IMR-90 (cell line): ENCODE results near the gene SMAD2. TPM values are rescaled to one million over a fixed set of nuclear protein-coding genes. Genes with fewer than 3 reads are reported as not detected.

Source experiments
- ATAC-seq: fragments of 200-7000 bp; cut with Tn5 transposase; 2 replicates; pipeline ENCODE4 v1.9.1; 2020; ENCODE audit warnings: low read depth, mild to moderate bottlenecking, moderate library complexity
- BruUV-seq: library from RNA; stranded (reverse); fragments of 400-500 nt; replicated peaks from 2 replicates; lab custom pipeline; 2021; lab: Mats Ljungman, UMichigan
- CTCF ChIA-PET: fragments of 300-600 bp; formaldehyde crosslinking; extraction: SDS; loops from one replicate; lab custom pipeline; 2021; ENCODE audit warnings: antibody characterized with exemption; lab: Yijun Ruan, JAX
- POLR2A ChIA-PET: fragments of 300-600 bp; sonication (Branson Sonifier 250); formaldehyde crosslinking; loops from one replicate; lab custom pipeline; 2022; ENCODE audit warnings: antibody characterized with exemption; ENCODE audit not compliant: unreplicated experiment; lab: Charles Lee
- DNase-seq: peaks from one replicate; pipeline ENCODE4 v3.0.0; 2013
- H2AFZ ChIP-seq: replicated peaks from 2 replicates; pipeline ENCODE3; 2013; ENCODE audit warnings: low read length, mild to moderate bottlenecking; ENCODE audit not compliant: poor library complexity
- H2AK5ac ChIP-seq: 2 replicates; pipeline ENCODE4 v1.6.1; 2013; ENCODE audit warnings: low read depth, low read length, inconsistent platforms
- H2AK9ac ChIP-seq: replicated peaks from 2 replicates; pipeline ENCODE3; 2013; ENCODE audit warnings: mild to moderate bottlenecking, low read depth, low read length, moderate library complexity; ENCODE audit not compliant: poor library complexity
- H2BK120ac ChIP-seq: 2 replicates; pipeline ENCODE4 v1.6.1; 2013; ENCODE audit warnings: low read depth, low read length, inconsistent platforms
- H2BK15ac ChIP-seq: 3 replicates; pipeline ENCODE4 v1.6.1; 2013; ENCODE audit warnings: low read depth, low read length, inconsistent platforms
- H2BK20ac ChIP-seq: 2 replicates; pipeline ENCODE4 v1.6.1; 2013; ENCODE audit warnings: low read depth, mild to moderate bottlenecking, inconsistent platforms, low read length, moderate library complexity
- H2BK5ac ChIP-seq: 2 replicates; pipeline ENCODE4 v1.6.1; 2013; ENCODE audit warnings: mild to moderate bottlenecking, low read depth, low read length, inconsistent platforms; ENCODE audit not compliant: poor library complexity, severe bottlenecking
- H3K14ac ChIP-seq: replicated peaks from 2 replicates; pipeline ENCODE4 v1.6.1; 2013; ENCODE audit warnings: low read depth, low read length, inconsistent platforms
- H3K18ac ChIP-seq: 2 replicates; pipeline ENCODE4 v1.6.1; 2013; ENCODE audit warnings: low read depth, low read length, control low read depth
- H3K23ac ChIP-seq: 2 replicates; pipeline ENCODE4 v1.6.1; 2013; ENCODE audit warnings: low read depth, low read length, inconsistent platforms
- H3K27ac ChIP-seq: 2 replicates; pipeline ENCODE4 v1.5.1; 2013; ENCODE audit warnings: mild to moderate bottlenecking, control low read depth, low read length; ENCODE audit not compliant: insufficient read depth
- H3K27me3 ChIP-seq: 2 replicates; pipeline ENCODE4 v1.6.1; 2013; ENCODE audit warnings: low read length; ENCODE audit not compliant: control insufficient read depth, insufficient read depth
- H3K36me3 ChIP-seq: 2 replicates; pipeline ENCODE4 v1.6.1; 2013; ENCODE audit warnings: low read length, mixed read lengths; ENCODE audit not compliant: control insufficient read depth, insufficient read depth
- H3K4ac ChIP-seq: 2 replicates; pipeline ENCODE4 v1.6.1; 2013; ENCODE audit warnings: low read depth, low read length, inconsistent platforms
- H3K4me1 ChIP-seq: 2 replicates; pipeline ENCODE4 v1.6.1; 2013; ENCODE audit warnings: low read length, mixed read lengths; ENCODE audit not compliant: control insufficient read depth, insufficient read depth
- H3K4me2 ChIP-seq: 2 replicates; pipeline ENCODE4 v1.6.1; 2013; ENCODE audit warnings: low read depth, mild to moderate bottlenecking, control low read depth, low read length, moderate library complexity
- H3K4me3 ChIP-seq: 2 replicates; pipeline ENCODE4 v1.5.1; 2013; ENCODE audit warnings: low read depth, mild to moderate bottlenecking, control low read depth, low read length, moderate library complexity; ENCODE audit not compliant: insufficient read depth
- H3K56ac ChIP-seq: 2 replicates; pipeline ENCODE4 v1.6.1; 2013; ENCODE audit warnings: low read length, inconsistent platforms; ENCODE audit not compliant: insufficient read depth; ENCODE audit errors: extremely low read depth
- H3K79me1 ChIP-seq, 2 experiments: 2 replicates each; pipeline ENCODE4 v1.6.1; 2013; ENCODE audit warnings: low read length in 2 of 2, inconsistent platforms in 1 of 2, low read depth in 1 of 2
- H3K9ac ChIP-seq: 2 replicates; pipeline ENCODE4 v1.6.1; 2013; ENCODE audit warnings: low read depth, low read length, control low read depth
- H3K9me1 ChIP-seq: 2 replicates; pipeline ENCODE4 v1.6.1; 2013; ENCODE audit warnings: low read length, inconsistent platforms; ENCODE audit not compliant: insufficient read depth
- H3K9me3 ChIP-seq: 2 replicates; pipeline ENCODE4 v1.6.1; 2013; ENCODE audit warnings: low read length; ENCODE audit not compliant: control insufficient read depth, insufficient read depth
- H4K20me1 ChIP-seq: 2 replicates; pipeline ENCODE4 v1.6.1; 2013; ENCODE audit warnings: low read length, inconsistent platforms; ENCODE audit not compliant: insufficient read depth
- H4K5ac ChIP-seq: 2 replicates; pipeline ENCODE4 v1.6.1; 2013; ENCODE audit warnings: mild to moderate bottlenecking, low read depth, low read length, control low read depth
- H4K8ac ChIP-seq, 2 experiments: 2 replicates each; pipeline ENCODE4 v1.6.1; 2013; ENCODE audit warnings: low read depth in 2 of 2, low read length in 2 of 2, control low read depth in 1 of 2, inconsistent platforms in 1 of 2
- H4K91ac ChIP-seq: 2 replicates; pipeline ENCODE4 v1.6.1; 2013; ENCODE audit warnings: low read depth, low read length, inconsistent platforms; ENCODE audit not compliant: insufficient read depth
- BHLHE40 ChIP-seq: fragments of 150-350 bp; IDR thresholded peaks from 2 replicates; pipeline ENCODE4 v1.6.1; 2016; ENCODE audit warnings: mild to moderate bottlenecking, low read depth, low read length
- CEBPB ChIP-seq: IDR thresholded peaks from 2 replicates; pipeline ENCODE4 v1.6.1; 2012; ENCODE audit warnings: low read depth, low read length, improper control_type of control experiment
- FOS ChIP-seq: fragments of 150-350 bp; IDR thresholded peaks from 2 replicates; pipeline ENCODE4 v1.6.1; 2016; ENCODE audit warnings: low read depth, low read length
- MXI1 ChIP-seq: IDR thresholded peaks from 2 replicates; pipeline ENCODE4 v1.6.1; 2012; ENCODE audit warnings: low read depth, mild to moderate bottlenecking, low read length, moderate library complexity, borderline replicate concordance
- NFE2L2 ChIP-seq: fragments of 150-350 bp; IDR thresholded peaks from 2 replicates; pipeline ENCODE4 v1.6.1; 2016; ENCODE audit warnings: low read depth, mild to moderate bottlenecking, low read length
- SMC3 ChIP-seq: fragments of 150-350 bp; IDR thresholded peaks from 2 replicates; pipeline ENCODE4 v1.6.1; 2016; ENCODE audit warnings: low read depth, mild to moderate bottlenecking, antibody characterized with exemption, low read length, moderate library complexity
- WGBS, 2 experiments: methylation state at CpG; one replicate each; pipeline versions ENCODE4 v1.1.5 to v1.1.7; 2013; ENCODE audit warnings: missing lambda C conversion rate in 2 of 2; ENCODE audit not compliant: insufficient read length in 1 of 2; ENCODE audit errors: extremely low coverage in 2 of 2; 5-methylcytosine and 5-hydroxymethylcytosine counted together
- dilution Hi-C: fragments of 300-500 bp; cut with HindIII; formaldehyde crosslinking; loops from one replicate; pipeline ENCODE4 v1.14.3; 2018; ENCODE audit warnings: low sequenced_read_pairs; ENCODE audit not compliant: unreplicated experiment
- in situ Hi-C: fragments of 300-500 bp; cut with MboI; formaldehyde crosslinking; loops from 3 replicates; pipeline ENCODE4 v1.14.3; 2019; ENCODE audit warnings: low sequenced_read_pairs, inconsistent platforms, mixed read lengths
- intact Hi-C: fragments of 100-400 bp; cut with micrococcal nuclease; formaldehyde crosslinking; loops from 2 replicates; pipeline ENCODE4 v1.10.0; 2022
- polyA plus RNA-seq, 3 experiments: library from polyadenylated mRNA; depleted of rRNA; stranded (reverse); fragments of >200 nt; gene quantifications; 2 replicates each; pipeline ENCODE4 v1.2.3, GENCODE V29; 2012; ENCODE audit warnings: low replicate concordance in 1 of 3
- total RNA-seq: library from RNA; depleted of rRNA; stranded (reverse); fragments of >200 nt; gene quantifications from 2 replicates; pipeline ENCODE4 v1.2.3, GENCODE V29; 2012
- TF ChIP-seq, protein P1 (sequence below): conservative IDR thresholded peaks from 2 replicates; pipeline ENCODE4 v1.5.1; 2012; ENCODE audit warnings: mild to moderate bottlenecking, low read depth, low read length, improper control_type of control experiment
- TF ChIP-seq, protein P2 (sequence below): fragments of 150-350 bp; IDR thresholded peaks from 2 replicates; pipeline ENCODE4 v1.6.1; 2017; ENCODE audit warnings: mild to moderate bottlenecking, antibody characterized with exemption, low read length, low read depth
- TF ChIP-seq, protein P3 (sequence below): fragments of 150-350 bp; IDR thresholded peaks from 2 replicates; pipeline ENCODE4 v1.6.1; 2016; ENCODE audit warnings: low read depth, mild to moderate bottlenecking, low read length, moderate library complexity, borderline replicate concordance

Gene SMAD2
- total and polyA plus RNA-seq, 2 of the 4 experiments (the other 2 are of a cell fraction) = 41.7 to 171 TPM

DNA sequence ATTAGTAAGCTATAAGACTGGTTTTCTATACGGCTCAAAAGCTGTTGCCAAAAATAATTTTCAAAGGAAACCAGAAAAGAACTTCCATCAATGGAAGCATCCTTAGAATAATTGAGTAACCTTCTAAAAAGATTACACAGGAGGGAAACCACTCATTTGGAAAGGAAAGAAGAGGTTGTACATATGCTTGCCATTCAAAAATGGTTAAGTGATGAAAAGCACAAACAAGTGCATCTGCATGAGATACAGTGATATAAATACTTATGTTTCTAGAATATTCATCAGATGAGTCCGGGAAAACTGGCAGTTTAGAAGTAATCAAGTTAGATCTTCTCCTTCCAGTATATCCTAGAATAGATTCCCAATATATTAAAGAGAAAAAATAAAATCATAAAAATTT is 20.1 kb upstream of the SMAD2 start:
- Histone ChIP-seq H4K5ac (no peak overlapping the region), H3K23ac (no peak overlapping the region), H2AK5ac (no peak overlapping the region), H3K27me3 (peaks cover 2% of the 10 kb centered on the region), H3K79me1 (no peaks in the 10 kb centered on the region), H3K27ac (no peak overlapping the region), H4K8ac (no peak overlapping the region), H4K20me1 (no peaks in the 10 kb centered on the region), H2BK15ac (no peak overlapping the region), H3K4ac (no peak overlapping the region), H3K36me3 (no peaks in the 10 kb centered on the region), H3K56ac (no peak overlapping the region), H2BK5ac (no peak overlapping the region), H2AFZ (no peak overlapping the region), H4K91ac (no peak overlapping the region), H3K14ac (no peak overlapping the region), H3K9ac (no peak overlapping the region), H2BK120ac (no peak overlapping the region), H3K4me1 (no peaks in the 10 kb centered on the region), H3K9me1 (no peaks in the 10 kb centered on the region), H2AK9ac (no peak overlapping the region), H3K9me3 (no peaks in the 10 kb centered on the region), H3K4me2 (no peak overlapping the region), H3K4me3 (no peak overlapping the region), H3K18ac (no peak overlapping the region), H2BK20ac (no peak overlapping the region)
- intact Hi-C loops = no loop called here
- no peak for DNase-seq
- in situ Hi-C loops = no loop called here
- dilution Hi-C loops = no loop called here
- POLR2A ChIA-PET = no interaction called here
- no peak for ATAC-seq
- no CpG with 5 or more reads among the region's 2 CpGs for WGBS, 2 experiments
- no TSS peak for BruUV-seq
- CTCF ChIA-PET = no interaction called here
- TF ChIP-seq, protein P1, sequence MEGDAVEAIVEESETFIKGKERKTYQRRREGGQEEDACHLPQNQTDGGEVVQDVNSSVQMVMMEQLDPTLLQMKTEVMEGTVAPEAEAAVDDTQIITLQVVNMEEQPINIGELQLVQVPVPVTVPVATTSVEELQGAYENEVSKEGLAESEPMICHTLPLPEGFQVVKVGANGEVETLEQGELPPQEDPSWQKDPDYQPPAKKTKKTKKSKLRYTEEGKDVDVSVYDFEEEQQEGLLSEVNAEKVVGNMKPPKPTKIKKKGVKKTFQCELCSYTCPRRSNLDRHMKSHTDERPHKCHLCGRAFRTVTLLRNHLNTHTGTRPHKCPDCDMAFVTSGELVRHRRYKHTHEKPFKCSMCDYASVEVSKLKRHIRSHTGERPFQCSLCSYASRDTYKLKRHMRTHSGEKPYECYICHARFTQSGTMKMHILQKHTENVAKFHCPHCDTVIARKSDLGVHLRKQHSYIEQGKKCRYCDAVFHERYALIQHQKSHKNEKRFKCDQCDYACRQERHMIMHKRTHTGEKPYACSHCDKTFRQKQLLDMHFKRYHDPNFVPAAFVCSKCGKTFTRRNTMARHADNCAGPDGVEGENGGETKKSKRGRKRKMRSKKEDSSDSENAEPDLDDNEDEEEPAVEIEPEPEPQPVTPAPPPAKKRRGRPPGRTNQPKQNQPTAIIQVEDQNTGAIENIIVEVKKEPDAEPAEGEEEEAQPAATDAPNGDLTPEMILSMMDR = no peak
- TF ChIP-seq, protein P2, sequence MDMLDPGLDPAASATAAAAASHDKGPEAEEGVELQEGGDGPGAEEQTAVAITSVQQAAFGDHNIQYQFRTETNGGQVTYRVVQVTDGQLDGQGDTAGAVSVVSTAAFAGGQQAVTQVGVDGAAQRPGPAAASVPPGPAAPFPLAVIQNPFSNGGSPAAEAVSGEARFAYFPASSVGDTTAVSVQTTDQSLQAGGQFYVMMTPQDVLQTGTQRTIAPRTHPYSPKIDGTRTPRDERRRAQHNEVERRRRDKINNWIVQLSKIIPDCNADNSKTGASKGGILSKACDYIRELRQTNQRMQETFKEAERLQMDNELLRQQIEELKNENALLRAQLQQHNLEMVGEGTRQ = no peak
- TF ChIP-seq SMC3 = no peak
- no peak for TF ChIP-seq MXI1
- TF ChIP-seq, protein P3, sequence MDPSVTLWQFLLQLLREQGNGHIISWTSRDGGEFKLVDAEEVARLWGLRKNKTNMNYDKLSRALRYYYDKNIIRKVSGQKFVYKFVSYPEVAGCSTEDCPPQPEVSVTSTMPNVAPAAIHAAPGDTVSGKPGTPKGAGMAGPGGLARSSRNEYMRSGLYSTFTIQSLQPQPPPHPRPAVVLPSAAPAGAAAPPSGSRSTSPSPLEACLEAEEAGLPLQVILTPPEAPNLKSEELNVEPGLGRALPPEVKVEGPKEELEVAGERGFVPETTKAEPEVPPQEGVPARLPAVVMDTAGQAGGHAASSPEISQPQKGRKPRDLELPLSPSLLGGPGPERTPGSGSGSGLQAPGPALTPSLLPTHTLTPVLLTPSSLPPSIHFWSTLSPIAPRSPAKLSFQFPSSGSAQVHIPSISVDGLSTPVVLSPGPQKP = no peak
- no peak for TF ChIP-seq NFE2L2
- no peak for TF ChIP-seq BHLHE40
- no peak for TF ChIP-seq CEBPB
- TF ChIP-seq FOS = no peak
